Heart left ventricle (tissue), 13 donors: ENCODE results near the gene ABHD17C.

Experiments
- CTCF ChIP-seq, 12 donors: fragments of 200-600 bp; sonication (generic) in 4 of 12; IDR thresholded peaks; one replicate each; pipeline versions ENCODE4 v1.5.0 to v1.8.0; 2018 to 2022; ENCODE audit warnings: antibody characterized with exemption in 12 of 12, mild to moderate bottlenecking in 5 of 12
- POLR2A ChIP-seq, 2 donors: fragments of 450-650 bp; IDR thresholded peaks; one replicate each; pipeline ENCODE4 v1.6.1; 2017; ENCODE audit warnings: antibody characterized with exemption in 2 of 2, mild to moderate bottlenecking in 2 of 2, moderate library complexity in 2 of 2
- donor health status: ischemic (EF 13 %, LVEDD 7.1; RV severe dilation, severe dysfunction).
- donor health status: DM: no; HTN: yes; CAD: no.
- donor health status: DM: no; HTN: no; CAD: no.
- donor health status: ischemic (EF 25% LVEDD 6.9; RV normal size, moderate dysfunction).
- donor health status: ischemic (EF 25% LVEDD 5.7; RV mildly dilated, moderate dysfunction).
- donor health status: ischemic (EF 35%, LVEDD 5.7; RV mildly dilated, moderate dysfunction).
- donor health status: nonischemic (EF 11% LVEDD 7.7; RV severe dilation, severe dysfunction).
- donor health status: DM: yes; HTN: yes; CAD: no.
- donor health status: PGD.
- donor health status: ischemic (EF 29% LVEDD 5.4; RV normal size, mild dysfunction).
- donor health status: nonischemic (EF 23%, LVEDD 6.1; RV moderate dilation, normal function).

GRCh38 chr15:80669663-80670273 is 25.3 kb upstream of the ABHD17C start:
- TF ChIP-seq CTCF (IDR thresholded peaks at IDR 0.05) (no peak), POLR2A (IDR thresholded peaks at IDR 0.05) (no peak)
